NCI-H345 treated with DMSO at 0.1 percent for 48 hours (cell line): ENCODE measurements around the gene SLC39A11.
A peak's percentile ranks its signal among the peaks of the same experiment; 100 is the strongest.
"Not testable (repeated sequence)": the region's sequence is repeated elsewhere in the genome, so short reads cannot be mapped to it uniquely, and the experiment has no call there.

Source experiments
- DNase-seq: peaks from one replicate; lab custom pipeline; 2025; ENCODE audit not compliant: unreplicated experiment; lab: John Stamatoyannopoulos, UW

Gene SLC39A11

DNA sequence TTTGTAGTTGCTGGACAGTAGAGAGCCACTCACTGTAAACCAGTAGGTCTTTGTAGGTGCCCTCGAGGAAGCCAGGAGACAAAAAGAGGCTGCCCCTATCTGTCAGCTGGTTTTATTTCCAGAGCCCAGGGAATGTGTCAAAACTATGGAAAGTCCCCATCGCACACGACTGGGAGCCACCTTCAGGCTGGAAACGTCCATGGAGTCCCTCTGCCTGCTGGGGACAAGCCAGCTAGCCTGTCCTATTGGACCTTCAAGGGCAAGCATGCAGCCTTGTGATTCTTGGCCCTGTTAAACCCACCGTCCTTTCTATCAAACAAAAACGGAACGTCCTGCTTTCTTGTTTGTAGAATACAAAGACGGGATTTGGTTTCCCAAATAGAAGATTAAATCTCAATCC is 289.8 kb downstream of the SLC39A11 start:
- DNase-seq = no peak

DNA sequence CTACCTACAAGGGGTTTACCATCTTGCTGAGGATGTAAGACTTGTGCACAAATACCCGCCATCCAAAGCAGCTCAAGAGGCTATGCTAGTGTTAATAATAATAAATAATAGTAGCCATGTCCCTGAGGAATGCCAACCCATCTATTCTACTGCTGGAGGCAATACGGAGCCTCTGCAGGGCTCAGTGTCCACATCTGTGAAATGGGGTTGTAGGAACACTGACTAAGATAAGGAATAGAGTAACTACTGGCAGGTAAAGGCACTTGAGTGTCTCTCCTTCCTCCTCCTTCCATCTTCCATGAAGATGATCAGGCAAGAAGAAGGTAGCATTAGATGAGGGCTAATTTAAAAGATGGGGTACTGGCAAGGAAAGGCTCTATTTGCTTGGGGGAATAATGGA is 295.3 kb downstream of the SLC39A11 start:
- no peak for DNase-seq

DNA sequence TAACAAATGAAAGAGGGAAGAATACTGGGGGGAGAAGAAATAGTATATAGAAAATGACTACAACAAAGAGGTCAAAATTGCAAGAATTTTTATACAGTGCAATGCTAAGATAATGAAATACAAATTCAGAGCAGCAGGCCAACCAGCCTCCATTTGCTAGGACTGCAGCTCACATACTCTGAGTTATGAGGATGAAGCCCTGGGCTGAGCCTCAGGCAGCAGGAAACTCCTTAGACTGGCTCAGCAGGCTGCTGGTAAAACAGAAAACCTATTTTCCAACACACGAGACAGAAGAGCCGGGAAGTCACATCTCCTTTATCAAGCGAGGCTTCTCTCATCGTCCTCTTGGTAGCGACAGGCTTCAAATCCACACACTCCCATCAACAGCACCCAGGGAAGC is 296.5 kb downstream of the SLC39A11 start:
- no peak for DNase-seq

DNA sequence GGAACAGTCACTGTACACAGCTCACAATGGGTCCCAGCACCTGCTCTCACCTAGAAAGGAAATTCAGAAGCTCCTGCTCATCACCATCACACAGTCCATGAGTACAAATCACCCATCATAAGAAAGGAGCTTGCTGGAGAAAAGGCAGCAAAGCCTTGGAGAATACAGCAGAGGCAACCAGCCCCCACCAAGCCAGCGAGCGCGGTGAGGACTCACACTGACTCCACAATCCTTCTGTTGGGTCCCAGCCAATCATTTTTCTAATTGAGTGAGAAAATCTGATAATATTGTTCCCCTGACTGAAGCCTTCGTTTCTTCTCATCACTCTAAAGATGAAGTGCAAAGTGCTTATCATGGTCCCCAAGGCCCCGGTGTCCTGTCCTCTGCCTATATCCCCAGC is 298.3 kb downstream of the SLC39A11 start:
- DNase-seq = no peak

DNA sequence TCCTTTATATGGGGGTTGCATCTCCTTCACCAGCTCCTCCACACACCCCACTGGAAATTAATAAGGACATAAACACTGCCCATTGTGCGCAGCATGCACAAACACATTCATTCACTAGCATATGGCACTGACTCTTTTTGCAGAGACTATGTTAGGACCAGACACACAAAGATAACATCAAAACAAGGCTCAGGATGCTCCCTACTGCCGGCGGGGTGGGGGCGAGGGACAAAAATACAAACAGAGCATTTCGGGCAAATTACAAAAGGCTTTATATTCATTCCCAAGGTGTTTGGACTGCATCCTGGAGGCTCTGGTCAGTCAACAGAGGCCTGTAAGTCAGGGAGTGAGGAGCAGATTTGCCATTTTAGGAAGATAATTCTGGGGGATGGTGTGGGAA is 299.7 kb downstream of the SLC39A11 start:
- no peak for DNase-seq

DNA sequence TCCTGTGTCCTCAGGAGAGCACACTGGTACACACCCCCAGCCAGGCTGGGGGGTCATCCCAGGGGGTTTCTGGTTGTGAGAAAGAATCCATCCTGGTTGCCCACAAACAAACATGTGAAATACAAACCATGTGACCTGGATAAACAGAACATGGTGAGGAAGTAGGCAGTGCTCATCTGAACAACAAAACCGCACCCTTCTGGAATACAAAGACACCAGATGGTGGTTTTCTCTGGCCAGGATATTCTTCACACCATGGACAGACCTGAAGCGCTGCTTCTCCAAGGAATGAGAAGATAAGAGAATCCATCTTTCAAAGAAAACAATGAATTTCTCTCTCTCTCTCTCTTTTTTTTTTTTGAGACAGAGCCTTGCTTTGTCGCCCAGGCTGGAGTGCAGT is 302.3 kb downstream of the SLC39A11 start:
- DNase-seq = no peak

DNA sequence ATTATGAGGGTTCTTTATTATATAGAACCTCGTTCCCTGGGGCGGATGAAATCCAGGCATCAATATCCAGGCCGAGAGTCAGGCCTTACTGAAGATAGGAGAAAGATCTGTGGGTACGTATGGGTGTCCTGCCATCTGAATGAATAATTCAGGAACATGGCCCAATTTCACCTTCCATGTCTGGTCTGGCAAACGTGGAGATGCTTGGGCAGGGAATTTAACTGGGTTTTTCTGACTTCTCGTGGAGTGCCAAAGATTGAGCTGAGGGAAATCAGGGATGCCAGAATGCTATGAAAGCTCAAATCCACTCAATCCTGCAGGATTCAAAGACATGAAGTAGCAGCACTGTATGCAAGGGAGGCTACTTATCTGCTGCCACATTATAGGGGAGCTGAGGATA is 302.8 kb downstream of the SLC39A11 start:
- DNase-seq = no peak

- peak; percentile 92 for DNase-seq
These were observed 303.4 kb downstream of the SLC39A11 start for GRCh38 chr17:72788950-72789585.

DNA sequence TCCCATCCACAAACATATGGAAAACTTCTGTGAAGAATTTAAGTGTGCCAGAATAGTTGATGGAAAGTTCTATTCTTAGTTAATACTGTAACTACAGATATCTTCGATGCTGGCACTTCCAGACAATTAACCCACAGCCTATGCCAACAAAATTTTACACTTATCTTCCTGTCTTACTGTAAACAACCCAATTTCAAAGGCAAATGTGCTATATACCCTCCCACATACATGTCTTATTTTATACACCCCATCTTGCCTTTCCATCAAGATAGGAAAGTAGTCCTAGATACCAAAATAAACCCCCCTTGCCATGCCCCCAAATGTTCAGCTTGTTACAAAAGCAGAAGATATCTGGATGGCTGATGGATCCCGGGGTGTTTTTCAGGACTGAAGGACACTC is 306.3 kb downstream of the SLC39A11 start:
- no peak for DNase-seq

- no peak for DNase-seq
These were observed 309.3 kb downstream of the SLC39A11 start for GRCh38 chr17:72782985-72783701.

DNA sequence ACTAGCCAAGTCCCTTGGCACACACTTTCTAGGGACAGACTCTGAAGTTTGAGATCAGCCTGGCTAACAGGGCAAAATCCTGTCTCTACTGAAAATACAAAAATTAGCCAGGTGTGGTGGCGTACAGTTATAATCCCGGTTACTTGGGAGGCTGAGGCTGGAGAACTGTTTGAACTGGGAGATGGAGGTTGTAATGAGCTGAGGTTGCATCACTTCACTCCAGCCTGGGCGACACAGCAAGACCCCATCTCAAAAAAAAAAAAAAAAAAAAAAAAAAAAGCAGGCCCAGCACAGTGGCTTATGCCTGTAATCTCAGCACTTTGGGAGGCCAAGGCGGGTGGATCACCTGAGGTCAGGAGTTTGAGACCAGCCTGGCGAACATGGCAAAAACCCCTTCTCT is 310.1 kb downstream of the SLC39A11 start:
- DNase-seq = not testable (repeated sequence)

DNA sequence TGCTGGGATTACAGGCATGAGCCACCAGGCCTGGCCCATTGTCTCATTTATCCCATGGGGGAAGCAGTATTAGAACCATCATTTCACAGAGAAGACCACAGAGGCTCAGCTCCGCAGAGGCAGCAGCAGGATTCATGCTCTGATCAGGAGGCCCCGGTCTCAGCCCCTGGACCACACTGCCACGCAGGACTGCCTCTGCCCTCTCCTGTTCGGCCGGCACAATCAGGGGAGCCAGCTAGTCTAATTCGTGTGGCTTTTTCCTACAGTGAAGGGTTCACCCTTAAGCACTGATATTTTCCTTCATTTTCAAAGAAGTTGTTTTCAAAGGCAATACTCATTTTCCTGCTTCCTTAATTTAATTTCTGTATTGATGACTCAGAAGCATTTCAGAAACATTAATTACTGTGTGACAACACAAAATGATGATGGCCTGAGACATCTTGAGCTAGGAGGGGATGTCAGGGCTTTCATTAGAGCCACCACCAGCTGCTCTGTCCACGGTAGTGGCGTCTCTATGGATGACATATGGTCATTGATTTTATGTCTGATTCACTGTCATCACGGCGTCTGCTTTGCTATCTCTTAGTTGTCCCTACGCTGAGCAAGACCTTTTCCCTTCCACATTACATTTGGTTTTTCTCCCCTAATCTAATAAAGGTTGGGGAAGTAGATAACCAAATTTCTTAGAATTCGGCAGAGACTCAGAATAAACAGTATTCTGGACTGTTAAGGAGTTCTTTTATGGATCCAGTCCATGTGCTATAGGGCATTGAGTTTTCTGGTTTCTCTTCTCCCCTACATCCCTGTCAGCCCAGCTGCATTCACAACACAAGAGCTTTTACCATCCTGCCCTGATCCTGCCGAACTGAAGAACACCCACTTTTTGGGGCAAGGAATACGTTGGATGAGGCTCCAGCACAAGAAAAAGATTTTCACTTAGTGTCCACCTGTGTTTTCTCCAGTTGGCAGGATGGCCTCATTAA is 314.0 kb downstream of the SLC39A11 start:
- no peak for DNase-seq

- peak; percentile 23 for DNase-seq
These were observed 316.6 kb downstream of the SLC39A11 start for GRCh38 chr17:72775919-72776318.

DNA sequence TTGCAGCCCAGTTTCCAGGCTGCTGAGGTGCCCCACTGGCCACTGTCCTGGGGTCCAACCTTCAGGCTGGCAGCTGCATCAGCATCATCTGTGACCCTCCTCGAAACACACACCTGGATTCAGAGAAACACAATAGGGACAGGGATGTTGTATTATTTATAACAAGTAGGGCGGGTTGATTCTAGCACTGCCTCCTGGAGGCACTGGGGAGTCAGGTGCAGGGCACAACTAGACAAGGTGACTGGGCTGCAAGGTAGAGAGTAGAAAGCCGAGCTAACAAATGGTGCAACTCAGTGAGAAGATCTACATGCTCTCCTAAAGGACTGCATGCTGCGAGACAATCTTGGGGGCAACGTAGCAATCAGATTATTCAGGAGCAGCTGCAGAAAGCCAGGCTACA is 317.3 kb downstream of the SLC39A11 start:
- DNase-seq = no peak

- no peak for DNase-seq
These were observed 318.3 kb downstream of the SLC39A11 start for GRCh38 chr17:72774236-72774635.

DNA sequence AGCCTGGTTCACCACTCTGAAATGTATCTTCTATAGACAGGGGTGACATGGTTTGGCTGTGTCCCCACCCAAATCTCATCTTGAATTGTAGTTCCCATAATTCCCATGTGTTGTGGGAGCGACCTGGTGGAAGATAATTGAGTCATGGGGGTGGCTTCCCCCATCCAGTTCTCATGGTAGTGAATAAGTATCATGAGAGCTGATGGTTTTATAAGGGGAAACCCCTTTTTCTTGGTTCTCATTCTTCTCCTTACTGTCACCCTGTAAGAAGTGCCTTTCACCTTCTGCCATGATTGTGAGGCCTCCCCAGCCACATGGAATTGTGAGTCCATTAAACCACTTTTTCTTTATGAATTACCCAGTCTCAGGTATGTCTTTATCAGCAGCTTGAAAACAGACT is 319.3 kb downstream of the SLC39A11 start:
- DNase-seq = not testable (repeated sequence)

- DNase-seq = no peak
These were observed 320.1 kb downstream of the SLC39A11 start for GRCh38 chr17:72772331-72772821.

DNA sequence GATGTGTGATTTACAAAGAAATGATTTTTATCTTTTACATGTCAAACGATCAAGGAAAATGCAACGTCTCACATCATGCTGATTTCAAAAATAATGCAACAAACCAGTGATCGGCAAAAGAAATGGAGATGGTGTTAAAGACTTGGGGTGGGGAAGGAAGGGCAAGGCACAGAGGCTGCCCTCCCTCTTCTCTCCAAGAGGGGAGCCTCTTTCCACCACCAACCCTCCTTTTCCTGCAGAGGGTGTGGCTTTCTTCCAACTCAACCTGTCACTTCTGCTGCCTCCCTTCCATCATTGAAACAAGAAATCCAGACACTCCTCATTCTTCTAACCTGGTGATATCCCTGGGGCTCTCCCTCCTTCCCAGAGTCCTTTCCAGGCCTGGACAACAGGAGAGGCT is 320.8 kb downstream of the SLC39A11 start:
- no peak for DNase-seq

DNA sequence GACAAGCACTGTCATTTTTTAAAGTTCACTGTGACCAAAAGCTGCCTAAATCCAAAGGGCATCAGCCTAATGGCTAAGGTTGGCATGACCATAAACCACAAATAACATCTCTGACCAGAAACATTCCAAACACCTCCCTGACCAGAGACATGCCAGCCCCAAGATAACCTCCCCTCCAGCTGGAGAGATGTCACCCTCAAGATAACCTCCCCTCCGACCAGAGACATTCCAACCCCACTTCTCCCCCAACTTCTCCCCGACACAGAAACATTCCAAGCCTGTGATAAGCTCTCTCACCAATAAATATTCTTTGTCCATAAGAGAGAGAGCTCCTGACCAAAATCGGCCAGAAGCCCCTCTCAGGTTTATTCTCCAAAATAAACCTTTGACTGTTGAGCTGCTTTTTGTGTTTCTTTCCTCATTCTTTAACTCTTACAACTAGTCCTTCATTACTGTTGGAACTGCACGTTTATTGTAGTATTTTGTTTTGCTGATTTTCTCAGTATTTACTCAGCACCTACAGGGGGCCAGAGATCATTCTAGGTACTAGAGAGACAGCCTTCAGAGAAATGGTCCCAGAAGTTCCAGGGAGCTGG is 325.6 kb downstream of the SLC39A11 start:
- no peak for DNase-seq

GRCh38 chr17:72765368-72766153 is 326.9 kb downstream of the SLC39A11 start:
- no peak for DNase-seq
